ENCODE measurements around the gene CLEC16A.

Gene CLEC16A

DNA sequence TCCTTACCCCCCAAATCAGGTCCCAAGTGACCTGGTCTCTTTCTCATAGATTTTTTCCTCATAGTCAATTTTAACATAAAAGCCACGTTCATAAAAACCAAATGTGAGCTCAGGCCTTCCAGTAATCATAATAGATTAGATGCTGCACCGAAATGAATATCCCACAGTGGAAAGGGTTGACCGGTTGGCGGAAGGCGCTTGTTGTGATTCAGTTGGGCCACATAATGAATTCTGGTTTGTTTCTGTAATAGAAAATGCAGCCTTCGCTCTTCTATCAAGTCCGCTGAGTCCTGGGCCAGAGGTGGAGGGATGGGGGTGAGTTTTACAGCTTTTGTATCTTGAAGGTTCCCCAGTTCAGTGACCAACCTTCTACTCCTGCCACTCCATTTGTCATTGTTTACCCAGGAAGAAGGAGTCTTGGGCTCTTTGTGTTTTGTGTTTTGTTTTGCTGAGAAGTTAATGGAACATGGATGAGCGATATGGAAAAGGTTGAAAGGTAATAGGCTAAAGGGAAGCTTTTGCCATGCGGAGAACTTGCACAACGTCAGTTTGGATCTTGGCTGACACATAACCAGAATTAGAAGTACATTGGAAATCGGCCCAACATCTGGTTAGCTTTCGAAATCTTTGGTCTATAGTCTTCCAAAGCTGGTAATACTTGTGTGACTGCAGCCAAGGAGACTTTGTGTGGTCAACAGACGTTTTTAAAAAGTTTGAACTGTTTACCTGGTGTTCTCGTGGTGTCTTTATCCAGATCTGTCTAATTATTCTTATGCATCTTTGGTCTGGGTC is 89.5 kb downstream of the CLEC16A start:
- no peak overlapping the region for H3K4me3 ChIP-seq (ENCODE audit: low read depth, low read length)

DNA sequence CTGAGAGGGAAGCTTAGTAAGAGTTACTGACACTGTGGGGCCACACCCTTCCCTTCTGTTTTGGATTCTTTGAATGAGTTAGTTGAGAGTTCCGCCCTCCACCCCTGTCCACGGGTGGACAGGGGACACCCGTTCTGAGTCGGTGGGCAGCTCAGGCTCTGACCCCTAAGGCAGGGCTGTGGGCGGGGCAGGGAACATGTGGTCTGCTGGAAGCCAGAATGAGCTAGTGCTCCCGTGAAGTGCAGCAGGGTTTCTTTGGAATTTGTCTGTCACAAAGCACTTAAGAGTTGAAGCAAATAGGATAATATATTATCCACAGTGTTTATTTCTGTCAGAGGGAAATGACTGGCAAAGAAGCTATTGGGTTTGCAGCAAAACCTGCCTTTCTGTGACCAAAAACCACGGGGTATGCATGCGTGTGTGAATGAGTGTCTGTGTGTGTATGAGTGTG is 90.1 kb downstream of the CLEC16A start:
- no peak overlapping the region for H3K4me3 ChIP-seq (ENCODE audit: low read depth, low read length)

DNA sequence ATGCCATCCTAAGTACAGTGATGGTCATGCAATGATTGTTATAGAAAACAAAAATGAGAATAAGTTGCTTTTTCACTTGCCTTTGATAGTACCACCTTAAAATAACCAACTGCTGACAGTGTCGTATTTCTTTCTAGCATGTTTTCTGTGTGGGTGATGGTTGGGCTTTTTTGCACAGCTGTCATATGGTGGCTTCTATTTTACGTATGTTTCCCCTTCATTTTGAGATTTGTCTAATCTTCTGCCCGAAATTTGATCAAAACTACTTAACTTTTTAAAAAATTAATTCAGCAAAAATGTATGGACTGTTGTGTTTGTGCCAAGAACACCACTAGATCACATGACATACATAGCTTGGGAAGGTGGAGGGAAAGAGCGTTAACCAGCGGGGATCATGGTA is 90.7 kb downstream of the CLEC16A start:
- no peak overlapping the region for H3K4me3 ChIP-seq (ENCODE audit: low read depth, low read length)

DNA sequence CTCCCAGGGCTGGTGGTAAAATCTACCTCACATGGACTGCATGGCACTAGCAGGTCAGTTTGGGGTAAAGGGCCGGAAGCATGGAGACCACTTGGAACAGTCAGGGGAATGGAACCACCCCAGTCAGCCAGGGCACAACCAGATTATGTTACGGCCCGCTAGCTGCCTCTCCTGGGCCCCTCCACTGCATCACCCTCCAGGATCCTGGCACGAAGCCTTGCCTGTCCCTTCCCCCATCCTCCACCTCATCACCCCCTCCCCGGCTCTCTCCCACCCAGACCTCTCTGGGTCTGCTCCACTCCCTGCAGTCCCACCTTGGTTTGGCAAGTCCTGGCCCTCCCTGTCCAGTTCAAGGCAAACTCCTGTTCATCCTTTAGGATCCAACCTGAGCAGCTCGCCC is 91.7 kb downstream of the CLEC16A start:
- H3K4me3 ChIP-seq (ENCODE audit: low read depth, low read length): no peak overlapping the region

DNA sequence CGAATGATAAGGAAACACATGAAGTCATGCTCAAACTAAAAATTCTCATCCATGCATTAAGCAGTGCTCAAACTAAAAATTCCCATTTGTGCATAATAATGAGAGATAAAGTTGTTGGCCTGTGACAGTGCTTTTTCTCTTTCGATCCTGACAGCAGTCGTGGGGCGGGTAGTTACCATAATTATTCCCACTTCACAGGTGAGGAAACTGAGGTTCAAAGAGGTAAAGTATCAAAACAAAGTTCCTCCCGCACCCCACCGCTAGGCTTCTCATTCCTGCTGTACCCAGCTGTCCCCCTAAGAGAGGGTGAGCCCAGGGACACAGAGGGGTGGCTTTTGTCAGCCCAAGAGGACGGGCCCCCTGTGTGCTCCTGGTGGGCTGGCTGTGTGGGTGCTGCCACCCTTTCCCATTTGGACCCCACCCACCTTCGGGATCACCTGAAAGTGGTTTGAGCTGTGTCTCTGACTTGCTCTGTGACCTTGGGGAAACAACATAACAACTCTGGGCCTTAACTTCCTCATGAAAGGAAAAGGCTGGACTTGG is 92.6 kb downstream of the CLEC16A start:
- H3K4me3 ChIP-seq (ENCODE audit: low read depth, low read length): no peak overlapping the region

DNA sequence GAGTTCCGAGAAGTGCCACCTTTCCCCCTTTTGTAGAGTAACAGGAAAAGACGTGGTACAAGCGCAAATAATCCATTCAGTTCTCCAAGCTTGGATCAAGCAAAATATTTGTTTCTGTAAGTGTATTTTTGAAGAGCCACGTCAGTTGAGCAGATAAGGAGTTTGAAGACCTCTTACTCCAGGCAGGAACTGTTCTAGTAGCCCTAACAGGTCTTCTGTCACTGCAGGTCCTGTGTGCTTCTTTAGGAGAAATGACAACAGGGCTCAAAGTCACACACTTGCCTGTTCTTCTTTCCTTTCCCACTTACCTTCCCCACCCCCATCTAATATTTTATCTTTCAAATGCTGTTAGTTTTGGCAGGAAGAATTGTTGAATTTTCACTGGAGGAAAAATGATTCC is 93.9 kb downstream of the CLEC16A start:
- no peak overlapping the region for H3K4me3 ChIP-seq (ENCODE audit: low read depth, low read length)

DNA sequence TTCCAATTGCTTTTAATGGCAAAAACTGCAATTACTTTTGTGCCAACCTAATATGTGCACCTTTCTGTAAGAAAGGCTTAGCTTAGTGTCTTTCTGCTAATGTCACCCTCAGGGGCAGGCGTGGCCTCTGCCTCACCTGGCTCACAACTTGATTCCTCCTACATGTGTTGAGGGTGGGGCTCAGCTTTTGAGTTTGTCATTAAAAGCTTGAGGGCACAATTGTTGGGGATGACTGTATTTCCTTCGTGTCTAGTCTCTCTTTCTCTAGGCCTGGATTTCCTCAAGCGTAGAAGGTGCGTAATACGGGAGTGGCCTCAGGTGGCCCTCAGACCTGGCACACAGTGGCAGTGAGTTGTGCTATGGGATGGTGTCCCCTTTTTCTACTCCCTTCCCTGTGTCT is 94.4 kb downstream of the CLEC16A start:
- H3K4me3 ChIP-seq (ENCODE audit: low read depth, low read length): no peak overlapping the region

DNA sequence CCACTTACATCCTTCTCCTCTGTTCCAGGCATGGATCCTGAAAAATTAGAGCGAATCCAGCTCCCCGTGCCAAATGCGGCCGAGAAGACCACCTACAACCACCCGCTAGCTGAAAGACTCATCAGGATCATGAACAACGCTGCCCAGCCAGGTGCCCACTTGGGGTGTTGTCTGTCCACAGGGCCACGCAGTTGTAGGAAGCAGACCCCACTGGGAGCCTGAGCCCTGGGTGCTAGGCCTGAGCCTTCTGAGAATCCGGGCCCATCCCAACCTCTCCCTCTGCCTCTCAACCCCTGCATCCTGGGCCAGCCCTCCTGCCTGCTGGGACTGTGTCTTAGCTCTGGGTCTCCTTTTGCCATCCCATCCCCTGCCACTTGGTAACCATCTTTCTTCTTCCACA is 95.4 kb downstream of the CLEC16A start:
- no peak overlapping the region for H3K4me3 ChIP-seq (ENCODE audit: low read depth, low read length)

DNA sequence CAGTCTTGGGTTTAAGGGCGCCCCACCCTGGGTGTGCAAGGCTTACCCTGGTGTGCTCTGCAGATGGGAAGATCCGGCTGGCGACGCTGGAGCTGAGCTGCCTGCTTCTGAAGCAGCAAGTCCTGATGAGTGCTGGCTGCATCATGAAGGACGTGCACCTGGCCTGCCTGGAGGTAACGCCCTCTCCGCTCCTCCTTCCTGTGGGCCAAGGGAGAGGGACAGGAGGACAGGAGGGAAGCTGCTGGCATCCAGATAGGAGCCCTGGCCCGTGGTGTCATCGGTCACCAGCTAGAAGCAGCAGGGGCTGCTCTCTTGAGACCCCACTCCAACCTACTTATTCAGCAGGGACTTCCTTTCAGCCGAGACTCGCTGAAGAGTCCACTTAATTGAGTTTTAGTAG is 97.8 kb downstream of the CLEC16A start:
- no peak overlapping the region for H3K4me3 ChIP-seq (ENCODE audit: low read depth, low read length)

DNA sequence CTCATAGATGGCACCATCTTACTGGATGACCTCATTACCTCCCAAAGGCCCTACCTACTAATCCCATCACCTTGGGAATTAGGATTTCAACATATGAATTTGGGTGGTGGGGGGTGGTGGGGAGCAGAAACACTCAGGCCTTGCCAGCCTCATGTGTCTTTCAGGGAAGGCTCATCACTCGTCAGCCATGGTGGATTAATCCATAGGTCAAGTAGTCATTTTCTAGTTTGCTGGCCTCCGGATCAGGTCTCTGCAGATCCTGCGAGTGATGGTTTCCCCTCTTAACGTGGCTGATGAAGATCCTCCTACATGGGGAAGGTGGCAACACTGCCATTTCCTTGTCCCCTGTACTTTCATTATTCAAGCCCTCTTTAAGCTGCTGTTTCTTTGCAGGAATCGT is 101.1 kb downstream of the CLEC16A start:
- no peak overlapping the region for H3K4me3 ChIP-seq (ENCODE audit: low read depth, low read length)

DNA sequence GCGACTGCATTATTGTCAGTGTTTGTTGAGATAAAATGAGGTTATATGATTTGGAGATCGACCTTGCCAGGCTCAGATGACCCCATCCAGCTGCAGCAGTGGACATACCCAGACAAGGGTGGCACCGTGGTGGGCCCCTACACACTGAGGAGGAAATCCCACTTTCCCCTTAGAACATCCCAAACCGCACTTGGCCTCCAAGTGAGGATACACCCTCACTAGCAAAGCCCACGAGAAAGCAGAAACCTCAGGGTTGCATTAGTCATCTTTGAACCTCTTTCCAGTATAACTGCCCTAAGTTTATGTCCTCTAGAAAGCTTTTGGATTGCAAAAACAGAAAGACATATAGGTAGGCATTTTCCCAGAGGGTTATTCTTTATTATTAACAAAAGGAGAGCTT is 101.5 kb downstream of the CLEC16A start:
- no peak overlapping the region for H3K4me3 ChIP-seq (ENCODE audit: low read depth, low read length)

DNA sequence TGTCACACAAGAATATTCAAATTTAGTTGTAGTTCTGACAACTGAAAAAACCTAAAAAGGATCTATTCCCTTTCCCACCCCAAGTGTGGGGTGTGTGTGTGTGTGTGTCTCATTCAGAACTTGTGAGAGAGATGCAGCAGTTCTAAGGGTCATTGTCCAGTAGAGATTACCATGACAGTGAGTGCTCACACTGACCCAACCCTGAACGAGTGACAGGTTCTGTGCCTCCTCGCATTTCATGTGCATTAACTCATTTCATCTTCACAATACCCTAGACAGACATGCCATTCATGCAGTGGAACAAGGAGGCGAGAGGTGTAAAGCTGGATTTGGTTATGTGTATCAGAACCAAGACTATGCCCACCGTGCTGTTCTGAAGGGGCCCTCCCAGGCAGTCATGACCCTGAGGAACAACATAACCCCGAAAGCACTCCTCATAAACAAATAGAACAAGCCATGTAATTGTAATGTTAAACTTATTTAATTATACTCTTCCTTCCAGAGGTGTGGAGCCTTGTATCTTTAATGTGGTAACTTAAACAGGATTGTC is 102.1 kb downstream of the CLEC16A start:
- H3K4me3 ChIP-seq (ENCODE audit: low read depth, low read length): no peak overlapping the region

DNA sequence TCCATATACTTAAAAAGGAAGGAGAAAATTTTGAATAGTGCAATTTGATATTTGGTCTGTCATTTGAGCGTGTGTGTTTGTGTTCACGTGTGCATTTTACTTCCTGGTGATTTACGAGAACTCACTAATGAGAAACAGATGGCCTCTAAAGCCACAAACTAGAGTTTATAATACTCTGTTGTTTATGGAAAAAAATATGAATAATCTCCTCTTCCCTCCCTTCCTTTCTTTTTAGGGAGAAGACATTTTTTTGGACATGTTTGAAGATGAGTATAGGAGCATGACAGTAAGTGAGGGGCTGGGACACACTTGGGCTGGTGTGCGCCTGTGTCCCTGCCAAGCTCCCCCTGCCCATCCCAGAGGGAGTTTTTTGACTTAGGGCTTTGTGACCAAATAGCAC is 102.7 kb downstream of the CLEC16A start:
- no peak overlapping the region for H3K4me3 ChIP-seq (ENCODE audit: low read depth, low read length)

DNA sequence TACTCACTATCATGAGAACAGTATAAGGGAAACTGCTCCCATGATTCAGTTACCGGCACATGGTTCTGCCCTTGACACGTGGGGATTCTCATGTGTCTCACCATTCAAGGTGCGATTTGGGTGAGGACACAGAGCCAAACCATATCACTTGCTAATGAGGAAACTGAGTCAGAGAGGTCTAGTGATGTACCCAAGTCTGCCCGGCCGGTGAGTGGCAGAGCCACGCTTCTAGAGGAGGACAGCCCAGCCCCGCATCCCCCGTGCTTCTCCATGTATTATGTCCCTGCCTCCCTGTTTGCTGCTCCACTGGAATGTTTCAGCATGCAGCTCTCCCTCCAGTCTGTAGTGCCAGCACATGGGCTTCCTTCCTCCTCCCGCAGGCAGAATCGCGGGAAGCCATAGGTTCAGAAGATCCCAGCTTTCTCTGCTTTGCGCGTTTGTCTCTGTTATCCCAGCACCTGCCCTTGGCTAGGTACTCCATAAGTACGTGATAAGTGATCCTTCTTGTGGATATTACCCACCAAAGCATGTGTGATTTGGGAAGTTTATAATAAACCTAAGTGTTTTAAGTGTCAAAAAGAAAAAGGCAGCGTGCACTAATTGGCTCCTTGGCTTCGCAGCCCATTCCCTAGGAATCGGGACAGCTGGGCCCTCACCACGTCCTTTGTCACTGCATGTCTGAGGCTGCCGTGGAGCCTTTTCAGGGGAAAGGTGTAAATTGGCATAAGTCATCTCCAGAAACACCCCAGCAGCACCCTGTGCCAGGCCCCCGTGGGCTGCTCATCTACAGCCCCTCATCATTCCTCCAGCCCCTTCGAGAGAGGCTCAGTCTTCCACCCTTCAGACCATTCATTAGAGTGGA is 103.8 kb downstream of the CLEC16A start:
- no peak overlapping the region for H3K4me3 ChIP-seq (ENCODE audit: low read depth, low read length)

DNA sequence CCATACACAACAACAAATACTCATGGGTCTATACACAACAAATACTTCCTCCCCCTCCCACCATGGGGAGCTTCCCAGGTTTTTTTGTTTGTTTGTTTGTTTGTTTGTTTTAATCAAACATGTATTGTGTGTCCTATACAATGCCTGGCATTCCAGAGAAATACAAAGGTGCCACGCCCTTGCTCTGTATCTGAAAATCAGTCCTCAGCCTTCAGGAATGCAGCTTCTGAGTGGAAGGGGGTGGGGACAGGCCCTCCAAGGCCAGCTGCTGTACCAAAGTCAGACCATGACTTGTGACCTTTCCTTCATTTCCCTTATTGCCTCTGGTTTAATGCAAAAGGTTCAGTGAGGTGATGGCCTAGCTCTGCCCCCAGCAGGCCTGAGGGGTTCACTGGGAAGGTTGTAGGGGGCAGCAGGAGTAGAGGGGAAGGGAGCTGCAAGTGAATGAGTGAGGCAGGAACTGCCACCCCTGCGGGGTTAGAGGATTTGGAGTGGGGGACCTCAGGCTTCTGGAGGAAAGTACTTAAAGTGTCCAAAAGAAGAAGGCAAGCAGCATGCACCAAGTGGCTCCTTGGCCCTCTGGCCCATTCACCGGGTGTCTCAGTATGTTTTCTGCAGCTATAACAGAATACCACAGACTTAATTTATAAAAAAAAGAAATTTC is 105.2 kb downstream of the CLEC16A start:
- no peak overlapping the region for H3K4me3 ChIP-seq (ENCODE audit: low read depth, low read length)

DNA sequence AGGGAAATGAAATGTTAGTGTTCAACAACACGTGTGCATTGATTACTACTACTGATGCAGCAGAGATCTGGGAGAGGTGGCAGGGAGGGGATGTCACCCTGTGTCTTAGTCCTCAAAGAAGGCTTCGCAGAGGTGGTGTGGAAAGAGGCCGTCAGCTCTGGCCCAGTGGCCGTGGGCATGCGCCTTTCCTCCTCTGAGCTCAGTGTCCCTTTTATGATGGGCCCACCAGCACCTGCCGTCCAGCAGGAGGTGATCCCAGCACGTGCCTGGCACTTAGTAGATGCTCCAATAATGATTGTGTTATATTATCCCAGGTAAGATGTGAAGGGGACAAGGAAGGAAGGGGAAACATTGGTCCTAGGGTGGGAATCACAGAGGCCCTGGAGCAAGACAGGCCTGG is 106.2 kb downstream of the CLEC16A start:
- no peak overlapping the region for H3K4me3 ChIP-seq (ENCODE audit: low read depth, low read length)

DNA sequence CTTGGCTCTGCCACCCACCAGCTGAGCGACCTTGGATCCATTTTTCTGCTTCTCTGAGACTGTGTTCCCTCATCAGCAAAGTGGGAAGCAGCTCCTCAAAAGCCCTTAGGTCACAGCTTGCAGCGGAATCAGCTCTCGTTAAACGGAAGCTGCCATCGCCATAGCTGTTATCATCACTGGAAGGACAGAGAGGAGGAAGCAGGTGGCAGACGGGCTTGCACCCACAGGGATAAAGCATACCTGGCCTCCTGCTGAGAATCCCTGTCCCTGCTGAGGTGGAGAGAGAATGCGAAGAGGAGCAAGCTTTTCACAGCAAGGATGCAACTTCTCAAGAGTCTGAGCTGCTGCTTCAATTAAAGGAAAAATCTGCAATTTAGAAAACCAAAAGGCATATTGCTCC is 106.6 kb downstream of the CLEC16A start:
- H3K4me3 ChIP-seq (ENCODE audit: low read depth, low read length): no peak overlapping the region

DNA sequence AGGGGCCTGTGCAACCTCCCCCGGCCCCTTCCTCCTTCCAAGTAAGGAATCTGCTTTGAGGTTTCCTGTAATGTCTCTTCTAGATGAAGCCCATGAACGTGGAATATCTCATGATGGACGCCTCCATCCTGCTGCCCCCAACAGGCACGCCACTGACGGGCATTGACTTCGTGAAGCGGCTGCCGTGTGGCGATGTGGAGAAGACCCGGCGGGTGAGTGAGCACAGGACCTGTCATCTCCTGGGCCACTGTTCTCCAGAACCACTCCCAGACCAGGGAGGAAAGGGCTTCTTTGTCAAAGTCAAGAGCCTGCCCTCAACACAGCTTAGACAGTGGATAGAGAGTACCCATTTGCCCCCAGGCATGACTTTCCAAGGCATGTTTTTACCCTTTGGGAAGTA is 107.1 kb downstream of the CLEC16A start:
- H3K4me3 ChIP-seq (ENCODE audit: low read depth, low read length): no peak overlapping the region

DNA sequence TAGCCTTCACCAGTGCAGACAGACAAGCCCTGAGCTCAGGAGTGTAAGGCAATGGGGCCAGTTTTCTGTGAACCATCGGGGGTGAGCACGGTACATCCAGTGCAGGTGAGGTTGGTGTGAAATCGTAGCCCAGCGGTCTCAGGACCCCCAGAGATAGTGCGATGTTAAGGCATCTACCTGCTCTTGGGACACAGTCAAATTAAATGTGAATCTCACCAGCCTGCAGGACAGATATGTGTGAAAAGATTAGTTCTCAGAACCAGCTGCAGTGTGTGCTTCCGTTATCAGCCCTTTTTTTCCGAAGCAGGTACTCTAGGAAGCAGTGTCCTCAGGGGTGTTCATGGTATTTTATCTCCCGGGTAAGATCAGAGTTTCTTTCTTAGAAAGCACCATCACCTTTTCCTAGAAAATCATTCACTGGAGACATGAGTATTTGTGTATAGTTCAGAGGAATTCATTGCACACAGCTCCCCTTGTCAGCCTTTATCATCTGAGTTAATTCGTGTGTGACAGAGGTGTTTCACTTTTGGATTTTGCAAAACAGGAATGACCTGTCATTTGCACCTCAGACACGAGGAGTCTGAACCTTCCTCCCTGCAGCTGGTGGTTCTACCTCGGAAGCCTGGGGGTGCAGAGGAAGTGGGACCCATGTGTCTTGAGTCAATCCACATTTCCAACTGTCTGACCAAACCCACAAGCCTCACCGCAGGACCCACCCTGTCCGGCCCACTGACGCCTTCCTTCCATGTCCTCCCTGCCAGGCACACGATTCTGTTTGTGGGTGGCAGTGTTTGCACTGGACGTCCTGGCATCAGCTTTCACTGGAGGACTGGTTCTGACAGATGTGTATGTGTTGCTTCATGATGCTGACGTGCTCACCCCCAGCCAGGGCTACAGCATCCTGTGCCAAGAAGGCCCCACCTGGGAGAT is 107.8 kb downstream of the CLEC16A start:
- no peak overlapping the region for H3K4me3 ChIP-seq (ENCODE audit: low read depth, low read length)

DNA sequence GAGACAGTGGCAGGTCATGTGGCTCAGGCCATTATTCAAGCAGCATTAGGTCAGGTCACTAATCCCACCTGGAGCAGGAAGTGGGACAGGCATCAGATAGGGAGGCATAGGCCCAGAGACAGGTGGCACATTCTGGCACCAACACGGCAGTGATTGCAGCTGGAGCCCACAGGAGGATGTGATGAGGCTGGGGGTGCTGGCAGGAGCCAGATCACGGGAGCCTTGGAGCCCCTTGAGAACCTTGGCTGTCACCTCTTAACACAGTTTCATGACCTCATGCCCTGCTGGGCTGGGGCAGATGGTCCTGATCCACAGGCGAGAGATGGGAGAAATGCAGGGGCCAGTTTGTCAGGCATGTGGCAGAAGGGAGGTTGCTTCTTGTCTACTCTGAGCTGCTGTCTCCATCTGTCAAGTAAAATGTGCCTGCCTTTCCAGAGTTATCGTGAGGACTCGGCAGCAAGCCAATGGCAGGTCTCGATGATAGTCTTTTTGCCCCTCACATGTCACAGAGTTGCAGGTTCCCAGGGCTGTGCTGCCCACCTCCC is 109.6 kb downstream of the CLEC16A start:
- H3K4me3 ChIP-seq (ENCODE audit: low read depth, low read length): no peak overlapping the region
